Measurements from ENCODE around the gene LRIG3. TPM values are rescaled to one million over a fixed set of nuclear protein-coding genes. Genes with fewer than 3 reads are reported as not detected.

Gene LRIG3
- 30.6 and 44.5 TPM in 2 replicates for total RNA-seq

GRCh38 chr12:58920102-58920960, at the start of gene LRIG3:
LRIG3 (minus strand) TSS chr12:58920504; CDS start chr12:58920235, 269 bp downstream.
- no peaks in the 10 kb centered on the region for H3K36me3 ChIP-seq (ENCODE audit: control insufficient read depth, insufficient read depth, low read length)
- H3K27me3 ChIP-seq (ENCODE audit: control insufficient read depth, insufficient read depth, low read length), result no peaks in the 10 kb centered on the region
- peak; percentile 64 for DNase-seq (ENCODE audit: low read depth)
- peak; percentile 13 for TF ChIP-seq CTCF (IDR thresholded peaks at IDR 0.05; ENCODE audit: insufficient read depth, low read length, severe bottlenecking)
- FAIRE-seq, result no peak
- H3K4me3 ChIP-seq (ENCODE audit: low read depth, low read length), result peak within 1 kb of the TSS; percentile 87

- no peaks in the 10 kb centered on the region for H3K27me3 ChIP-seq (ENCODE audit: control insufficient read depth, insufficient read depth, low read length)
- FAIRE-seq (no peak), DNase-seq (ENCODE audit: low read depth) (no peak)
- no peak overlapping the region for H3K4me3 ChIP-seq (ENCODE audit: low read depth, low read length)
- no peak for TF ChIP-seq CTCF (IDR thresholded peaks at IDR 0.05; ENCODE audit: insufficient read depth, low read length, severe bottlenecking)
- H3K36me3 ChIP-seq (ENCODE audit: control insufficient read depth, insufficient read depth, low read length), result no peaks in the 10 kb centered on the region
These were observed 48.9 kb upstream of the LRIG3 start for GRCh38 chr12:58969237-58969636.

- H3K4me3 ChIP-seq (ENCODE audit: low read depth, low read length), result no peak overlapping the region
- no peak for TF ChIP-seq CTCF (IDR thresholded peaks at IDR 0.05; ENCODE audit: insufficient read depth, low read length, severe bottlenecking)
- no peaks in the 10 kb centered on the region for H3K36me3 ChIP-seq (ENCODE audit: control insufficient read depth, insufficient read depth, low read length)
- FAIRE-seq, result no peak
- H3K27me3 ChIP-seq (ENCODE audit: control insufficient read depth, insufficient read depth, low read length), result no peaks in the 10 kb centered on the region
- DNase-seq (ENCODE audit: low read depth), result peak; percentile 75
These were observed 47.3 kb upstream of the LRIG3 start for GRCh38 chr12:58967561-58967960.

- TF ChIP-seq CTCF (IDR thresholded peaks at IDR 0.05; ENCODE audit: insufficient read depth, low read length, severe bottlenecking), result no peak
- FAIRE-seq, result no peak
These were observed 46.6 kb upstream of the LRIG3 start for GRCh38 chr12:58966939-58967338.

GRCh38 chr12:58965568-58965967, 45.3 kb upstream of the LRIG3 start:
- DNase-seq (ENCODE audit: low read depth), result peak; percentile 40
- no peak for TF ChIP-seq CTCF (IDR thresholded peaks at IDR 0.05; ENCODE audit: insufficient read depth, low read length, severe bottlenecking)
- no peaks in the 10 kb centered on the region for H3K27me3 ChIP-seq (ENCODE audit: control insufficient read depth, insufficient read depth, low read length)
- H3K4me3 ChIP-seq (ENCODE audit: low read depth, low read length), result no peak overlapping the region
- no peaks in the 10 kb centered on the region for H3K36me3 ChIP-seq (ENCODE audit: control insufficient read depth, insufficient read depth, low read length)
- FAIRE-seq, result no peak

More at GRCh38 chr12:58966939-58967338, 46.6 kb upstream of the LRIG3 start:
- DNase-seq (ENCODE audit: low read depth), result peak; percentile 5
- Histone ChIP-seq H3K27me3 (ENCODE audit: control insufficient read depth, insufficient read depth, low read length) (no peaks in the 10 kb centered on the region), H3K4me3 (ENCODE audit: low read depth, low read length) (no peak overlapping the region), H3K36me3 (ENCODE audit: control insufficient read depth, insufficient read depth, low read length) (no peaks in the 10 kb centered on the region)

Measured in bronchial epithelial cell (primary cell).